Neural progenitor cell (in vitro differentiated cells): ENCODE results near the gene HMCN1. TPM values are rescaled to one million over a fixed set of nuclear protein-coding genes. Genes with fewer than 3 reads are reported as not detected.

Experiments used
- DNase-seq: peaks from one replicate; pipeline ENCODE4 v3.0.0-alpha.2; 2016; ENCODE audit warnings: low spot score
- H2AFZ ChIP-seq: fragments of 200-600 bp; sonication (generic); replicated peaks from 2 replicates; pipeline ENCODE4 v1.6.1; 2016; ENCODE audit warnings: antibody characterized with exemption
- H3F3A ChIP-seq: fragments of 200-600 bp; sonication (generic); 2 replicates; pipeline ENCODE4 v1.6.1; 2016; ENCODE audit warnings: antibody characterized with exemption, low read depth
- H3K27ac ChIP-seq: fragments of 200-600 bp; sonication (generic); 2 replicates; pipeline ENCODE4 v1.5.1; 2016; ENCODE audit warnings: mild to moderate bottlenecking
- H3K27me3 ChIP-seq: fragments of 200-600 bp; sonication (generic); 2 replicates; pipeline ENCODE4 v1.6.1; 2016; ENCODE audit warnings: mild to moderate bottlenecking, moderate library complexity
- H3K36me3 ChIP-seq: fragments of 200-600 bp; sonication (generic); 2 replicates; pipeline ENCODE4 v1.5.1; 2016
- H3K4me1 ChIP-seq: fragments of 200-600 bp; sonication (generic); 2 replicates; pipeline ENCODE4 v1.6.1; 2016; ENCODE audit warnings: mixed run types
- H3K4me2 ChIP-seq: fragments of 200-600 bp; sonication (generic); 2 replicates; pipeline ENCODE4 v1.6.1; 2016
- H3K4me3 ChIP-seq: fragments of 200-600 bp; sonication (generic); 2 replicates; pipeline ENCODE4 v1.5.1; 2016
- H3K79me2 ChIP-seq: fragments of 200-600 bp; sonication (generic); 2 replicates; pipeline ENCODE4 v1.6.1; 2016; ENCODE audit warnings: low read depth
- H3K9ac ChIP-seq: fragments of 200-600 bp; sonication (generic); 2 replicates; pipeline ENCODE4 v1.6.1; 2016
- H3K9me3 ChIP-seq: fragments of 200-600 bp; sonication (generic); 2 replicates; pipeline ENCODE4 v1.5.1; 2016; ENCODE audit warnings: low read depth
- H4K20me1 ChIP-seq: fragments of 200-600 bp; sonication (generic); 2 replicates; pipeline ENCODE4 v1.6.1; 2016; ENCODE audit warnings: low read depth
- H3K27ac Mint-ChIP-seq: 3 replicates; pipeline ENCODE4 v1.8.0; 2021; ENCODE audit warnings: mixed read lengths
- H3K27me3 Mint-ChIP-seq: 2 replicates; pipeline ENCODE4 v1.8.0; 2022; ENCODE audit warnings: low read depth, mild to moderate bottlenecking, inconsistent platforms, moderate library complexity, mixed read lengths; ENCODE audit not compliant: insufficient read depth
- H3K36me3 Mint-ChIP-seq: 3 replicates; pipeline ENCODE4 v1.8.0; 2021; ENCODE audit warnings: mixed read lengths
- H3K4me1 Mint-ChIP-seq: 3 replicates; pipeline ENCODE4 v1.8.0; 2021; ENCODE audit warnings: mixed read lengths
- H3K4me3 Mint-ChIP-seq: 3 replicates; pipeline ENCODE4 v1.8.0; 2021; ENCODE audit warnings: mild to moderate bottlenecking, moderate library complexity, mixed read lengths
- H3K9me3 Mint-ChIP-seq: 3 replicates; pipeline ENCODE4 v1.8.0; 2020; ENCODE audit warnings: mixed read lengths
- CTCF ChIP-seq: fragments of 200-600 bp; sonication (generic); IDR thresholded peaks from 2 replicates; pipeline ENCODE4 v1.5.1; 2017; ENCODE audit warnings: antibody characterized with exemption, mild to moderate bottlenecking
- EZH2 ChIP-seq: fragments of 200-600 bp; sonication (generic); IDR thresholded peaks from 2 replicates; pipeline ENCODE4 v1.6.1; 2017; ENCODE audit warnings: antibody characterized with exemption, mild to moderate bottlenecking, moderate library complexity
- EZH2phosphoT487 ChIP-seq: fragments of 200-600 bp; sonication (generic); IDR thresholded peaks from 2 replicates; pipeline ENCODE4 v1.6.1; 2017; ENCODE audit warnings: antibody characterized with exemption
- total RNA-seq: library from RNA; depleted of rRNA; stranded (reverse); fragments of >200 nt; gene quantifications from 2 replicates; pipeline ENCODE4 v1.2.3, GENCODE V29; 2015; ENCODE audit warnings: low replicate concordance

HMCN1 gene
- total RNA-seq, 1 donor from 2014 or later = 26.4 TPM

DNA sequence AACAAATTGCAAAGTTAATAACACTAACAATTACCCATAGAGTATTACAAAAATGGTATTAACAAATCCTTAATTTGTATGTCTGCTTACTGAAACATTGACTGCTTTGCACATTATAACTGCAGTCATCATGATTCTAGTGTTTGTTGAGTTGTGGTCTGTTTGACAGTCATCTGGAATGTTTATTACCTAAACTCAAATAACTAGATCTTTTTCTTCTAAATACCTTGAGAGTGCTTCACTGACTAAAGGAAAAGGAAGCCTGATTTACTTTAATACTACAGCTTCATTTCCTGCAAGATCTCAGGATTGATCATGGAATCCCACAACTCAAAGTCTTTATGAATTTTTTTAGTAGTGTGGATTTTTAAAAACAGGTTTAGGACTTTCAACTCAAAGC is 70.0 kb downstream of the HMCN1 start:
- Mint-ChIP-seq H3K36me3 (no peaks in the 10 kb centered on the region), H3K4me1 (peaks cover 14% of the 10 kb centered on the region), H3K4me3 (no peak overlapping the region), H3K27me3 (no peaks in the 10 kb centered on the region), H3K27ac (no peak overlapping the region), H3K9me3 (peaks cover 2% of the 10 kb centered on the region)
- Histone ChIP-seq H3K4me3 (no peak overlapping the region), H4K20me1 (no peaks in the 10 kb centered on the region), H3K4me2 (no peak overlapping the region), H3K36me3 (no peaks in the 10 kb centered on the region), H3K9ac (no peak overlapping the region), H3K27ac (no peak overlapping the region), H3K79me2 (no peaks in the 10 kb centered on the region), H3K9me3 (no peaks in the 10 kb centered on the region), H3F3A (no peaks in the 10 kb centered on the region), H3K27me3 (no peaks in the 10 kb centered on the region), H2AFZ (no peak overlapping the region), H3K4me1 (peaks cover 18% of the 10 kb centered on the region)
- no peak for DNase-seq
- no peak for TF ChIP-seq EZH2
- TF ChIP-seq EZH2phosphoT487 = no peak
- no peak for TF ChIP-seq CTCF

GRCh38 chr1:185804608-185805007 is 70.4 kb downstream of the HMCN1 start:
- Histone ChIP-seq H2AFZ (no peak overlapping the region), H3K4me3 (no peak overlapping the region), H3K9ac (no peak overlapping the region), H4K20me1 (no peaks in the 10 kb centered on the region), H3K4me2 (no peak overlapping the region), H3K79me2 (no peaks in the 10 kb centered on the region), H3K36me3 (no peaks in the 10 kb centered on the region), H3K27me3 (no peaks in the 10 kb centered on the region), H3K27ac (no peak overlapping the region), H3K9me3 (no peaks in the 10 kb centered on the region), H3K4me1 (peaks cover 18% of the 10 kb centered on the region), H3F3A (no peaks in the 10 kb centered on the region)
- Mint-ChIP-seq H3K36me3 (no peaks in the 10 kb centered on the region), H3K27me3 (no peaks in the 10 kb centered on the region), H3K4me3 (no peak overlapping the region), H3K27ac (no peak overlapping the region), H3K9me3 (peaks cover 2% of the 10 kb centered on the region), H3K4me1 (peaks cover 14% of the 10 kb centered on the region)
- DNase-seq = no peak
- no peak for TF ChIP-seq EZH2
- no peak for TF ChIP-seq CTCF
- no peak for TF ChIP-seq EZH2phosphoT487

GRCh38 chr1:185807275-185807674 is 73.1 kb downstream of the HMCN1 start:
- Histone ChIP-seq H4K20me1 (no peaks in the 10 kb centered on the region), H3K4me1 (peaks cover 18% of the 10 kb centered on the region), H3K36me3 (no peaks in the 10 kb centered on the region), H3K9me3 (no peaks in the 10 kb centered on the region), H3K4me3 (no peak overlapping the region), H3F3A (no peaks in the 10 kb centered on the region), H2AFZ (no peak overlapping the region), H3K4me2 (no peak overlapping the region), H3K9ac (no peak overlapping the region), H3K79me2 (no peaks in the 10 kb centered on the region), H3K27me3 (no peaks in the 10 kb centered on the region), H3K27ac (no peak overlapping the region)
- TF ChIP-seq EZH2phosphoT487 (no peak), EZH2 (no peak), CTCF (no peak)
- H3K36me3 Mint-ChIP-seq = no peaks in the 10 kb centered on the region
- no peak for DNase-seq
- no peaks in the 10 kb centered on the region for H3K27me3 Mint-ChIP-seq
- no peak overlapping the region for H3K4me3 Mint-ChIP-seq
- H3K9me3 Mint-ChIP-seq = no peaks in the 10 kb centered on the region
- H3K4me1 Mint-ChIP-seq = peaks cover 14% of the 10 kb centered on the region
- H3K27ac Mint-ChIP-seq = no peak overlapping the region
